EH (cell line): ENCODE results near the gene CISTR.
A peak's percentile ranks its signal among the peaks of the same experiment; 100 is the strongest.
"Not testable (repeated sequence)": the region's sequence is repeated elsewhere in the genome, so short reads cannot be mapped to it uniquely, and the experiment has no call there.

Experiments used
- DNase-seq: peaks from one replicate; pipeline ENCODE4 v3.0.0-alpha.2; 2015; ENCODE audit warnings: low read depth

Gene CISTR

GRCh38 chr12:53762793-53763192 is 11.0 kb upstream of the CISTR start:
- not testable (repeated sequence) for DNase-seq

DNA sequence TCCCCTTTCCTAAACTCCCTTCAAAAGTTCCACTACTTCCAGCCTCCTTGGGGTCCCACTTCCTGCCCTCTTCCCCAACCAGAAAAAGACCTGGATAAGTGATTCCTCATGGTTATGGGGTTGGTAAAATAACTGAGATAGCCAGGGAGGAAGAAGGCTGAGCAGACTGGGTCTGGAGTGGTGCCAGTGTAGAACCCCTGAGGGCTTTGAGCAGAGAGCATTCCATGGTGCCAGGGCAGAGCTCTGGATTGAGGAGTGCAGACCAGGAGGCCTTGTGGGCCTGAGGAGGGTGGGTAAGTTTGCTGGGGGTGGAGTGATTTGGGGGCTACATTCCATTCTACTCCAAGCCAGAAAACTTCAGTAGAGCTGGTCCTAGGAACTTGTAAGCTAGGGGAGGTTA is 9.5 kb upstream of the CISTR start:
- DNase-seq = peak; percentile 61

DNA sequence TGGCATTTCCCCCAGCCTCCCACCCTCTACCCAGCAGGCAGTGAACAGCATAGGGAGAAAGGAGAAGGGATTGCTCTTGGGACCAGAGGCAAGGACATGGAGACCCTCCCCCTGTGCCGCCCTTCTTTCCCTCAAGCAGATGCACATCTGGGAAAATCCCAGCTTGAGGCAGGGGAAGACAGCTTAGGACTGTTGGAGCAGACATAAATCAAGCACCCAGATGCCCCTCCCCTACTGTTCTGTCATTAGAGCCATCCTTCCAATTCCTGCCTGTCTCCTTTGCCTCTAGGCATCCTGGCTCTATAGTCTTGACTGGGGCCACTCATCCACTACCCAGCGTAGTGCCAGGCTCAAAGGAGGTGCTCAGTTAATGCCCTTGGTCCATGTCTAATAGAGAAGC is 7.5 kb upstream of the CISTR start:
- no peak for DNase-seq

DNA sequence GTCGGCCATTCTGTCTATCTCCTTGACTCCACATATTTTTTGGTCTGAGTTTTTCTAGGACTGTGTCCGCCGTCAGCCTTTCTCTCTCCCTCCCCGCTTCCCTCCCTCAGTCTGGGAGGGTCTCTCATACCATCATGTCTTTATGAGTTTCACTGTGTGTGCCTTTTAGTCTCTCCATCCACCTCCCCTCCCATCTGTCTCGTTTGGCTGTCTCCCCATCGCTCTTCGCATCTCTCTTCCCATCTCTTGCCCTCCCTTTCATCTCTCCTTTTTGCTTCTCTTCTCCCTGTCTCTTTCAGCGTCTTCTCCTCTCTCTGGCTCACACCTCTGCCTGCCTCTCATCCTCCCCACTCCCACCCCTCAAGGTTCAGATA is 6.9 kb upstream of the CISTR start:
- DNase-seq = no peak

- no peak for DNase-seq
These were observed 6.4 kb upstream of the CISTR start for GRCh38 chr12:53758081-53758729.

- DNase-seq = peak; percentile 67
These were observed 5.5 kb upstream of the CISTR start for GRCh38 chr12:53757101-53757770.

DNA sequence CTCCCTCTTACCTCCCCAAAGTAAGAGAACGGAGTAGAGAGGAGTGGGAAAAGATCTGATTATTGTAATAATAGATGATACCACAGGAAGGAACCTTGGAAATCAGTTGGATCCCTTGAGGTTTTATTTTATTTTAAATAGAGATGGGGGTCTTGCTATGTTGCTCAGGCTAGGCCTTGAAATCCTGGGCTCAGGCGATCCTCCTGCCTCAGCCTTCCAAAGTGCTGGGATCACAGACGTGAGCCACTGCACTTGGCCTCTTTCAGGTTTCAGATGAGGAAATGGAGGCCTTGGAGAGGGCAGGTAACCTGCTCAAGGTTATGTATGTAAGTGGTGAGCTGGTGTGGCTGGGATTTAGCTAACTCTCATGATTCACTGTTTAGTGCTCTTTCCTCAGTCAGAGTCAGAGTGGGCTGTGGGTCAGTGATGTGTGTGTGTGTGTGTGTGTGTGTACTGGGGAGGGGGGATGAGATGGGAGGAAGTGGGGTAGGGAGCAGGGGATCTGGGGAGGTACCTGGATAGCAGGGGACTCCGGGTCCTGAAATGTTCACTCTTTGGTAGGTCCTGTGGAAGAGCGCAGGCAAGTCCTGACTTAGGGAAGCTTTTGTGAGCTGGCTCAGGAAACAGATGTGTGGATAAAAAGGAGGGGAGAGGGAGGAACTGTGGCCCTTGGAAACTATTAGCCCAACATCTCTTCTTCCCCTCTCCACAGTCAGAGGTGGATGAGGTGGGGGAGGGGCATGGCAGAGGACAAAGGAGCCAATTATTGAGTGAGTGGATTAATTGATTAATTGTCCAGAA is 4.7 kb upstream of the CISTR start:
- DNase-seq = no peak

DNA sequence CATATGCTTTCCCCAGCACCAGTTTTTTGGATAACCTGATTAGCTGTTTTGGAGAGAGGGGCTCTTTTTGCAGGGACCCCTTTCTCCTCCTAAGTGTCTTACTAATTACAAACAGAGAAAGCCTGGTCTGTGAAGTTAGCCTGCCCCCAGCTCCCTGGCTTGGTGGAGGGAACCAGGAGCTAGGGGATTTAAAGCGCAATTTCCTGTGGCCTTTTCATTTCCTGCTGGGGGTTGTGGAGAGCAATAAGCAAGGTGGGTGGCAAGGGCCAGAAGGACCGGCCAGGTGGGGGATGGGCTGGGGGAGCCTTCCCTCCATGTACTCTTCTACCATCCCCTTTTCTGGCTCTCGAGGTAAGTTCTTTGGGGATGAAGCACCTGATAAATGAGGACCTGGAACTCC is 4.1 kb upstream of the CISTR start:
- DNase-seq = no peak

DNA sequence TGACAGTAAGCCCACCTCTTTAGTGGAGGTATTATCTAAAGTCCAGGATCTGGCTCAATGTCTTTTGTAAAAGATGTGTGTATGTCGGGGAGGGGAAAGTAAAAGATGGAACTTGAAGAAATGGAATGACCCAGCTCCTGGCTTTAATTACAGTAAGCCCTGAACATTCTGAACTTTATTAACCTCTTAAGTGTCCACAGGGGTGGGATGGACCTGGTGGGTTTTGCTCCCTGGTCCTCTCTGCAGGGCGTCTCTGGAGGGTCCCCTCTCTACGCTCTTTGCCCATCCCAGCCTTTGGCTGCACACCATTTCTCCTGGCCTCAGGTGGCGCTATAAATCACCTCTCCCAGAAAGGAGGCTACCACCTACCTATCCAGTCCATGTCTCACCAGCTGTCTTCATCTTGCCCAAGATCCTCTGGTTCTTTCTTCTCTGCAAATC is 3.7 kb upstream of the CISTR start:
- no peak for DNase-seq

- peak; percentile 48 for DNase-seq
These were observed 3.0 kb upstream of the CISTR start for GRCh38 chr12:53754633-53755264.

DNA sequence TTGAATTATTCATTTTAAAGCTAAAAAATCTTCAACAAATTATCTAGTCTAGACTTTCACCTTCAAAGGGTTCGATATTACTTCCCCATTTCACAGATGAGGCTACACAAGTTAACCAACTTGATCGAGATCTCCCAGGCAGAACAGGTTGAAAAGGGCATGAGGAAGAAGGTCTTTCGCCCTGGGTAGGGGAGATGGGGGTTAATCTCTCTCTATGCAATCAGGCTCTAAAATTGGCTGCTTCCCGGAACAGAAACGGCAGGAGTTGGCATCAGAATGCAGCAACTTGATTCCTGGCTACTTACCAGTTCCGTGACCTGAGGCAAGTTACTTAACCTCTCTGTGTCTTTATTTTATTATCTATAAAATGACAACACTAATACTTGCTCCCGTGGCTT is 2.4 kb upstream of the CISTR start:
- DNase-seq = no peak

DNA sequence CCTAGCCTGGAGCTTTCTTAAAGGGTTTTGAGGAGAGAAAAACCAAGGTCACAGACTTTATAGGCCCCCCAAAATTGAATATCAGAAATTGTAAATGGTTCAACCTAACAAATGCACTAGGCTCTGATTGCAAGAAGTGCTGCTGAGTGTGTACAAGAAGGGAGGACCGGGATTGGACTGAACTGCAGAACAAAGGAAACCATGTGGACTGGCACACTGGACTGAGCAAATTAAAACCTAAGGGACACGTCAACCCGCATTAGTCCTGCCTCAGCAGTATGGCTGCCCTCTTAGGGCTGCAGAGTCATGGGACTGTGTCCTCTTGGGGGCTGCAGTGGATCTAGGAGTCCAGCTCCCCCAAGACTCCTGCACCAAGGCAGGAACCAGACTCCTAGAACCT is 842 bp upstream of the CISTR start:
- no peak for DNase-seq

GRCh38 chr12:53752192-53752601 is 418 bp upstream of the CISTR start:
- no peak for DNase-seq

DNA sequence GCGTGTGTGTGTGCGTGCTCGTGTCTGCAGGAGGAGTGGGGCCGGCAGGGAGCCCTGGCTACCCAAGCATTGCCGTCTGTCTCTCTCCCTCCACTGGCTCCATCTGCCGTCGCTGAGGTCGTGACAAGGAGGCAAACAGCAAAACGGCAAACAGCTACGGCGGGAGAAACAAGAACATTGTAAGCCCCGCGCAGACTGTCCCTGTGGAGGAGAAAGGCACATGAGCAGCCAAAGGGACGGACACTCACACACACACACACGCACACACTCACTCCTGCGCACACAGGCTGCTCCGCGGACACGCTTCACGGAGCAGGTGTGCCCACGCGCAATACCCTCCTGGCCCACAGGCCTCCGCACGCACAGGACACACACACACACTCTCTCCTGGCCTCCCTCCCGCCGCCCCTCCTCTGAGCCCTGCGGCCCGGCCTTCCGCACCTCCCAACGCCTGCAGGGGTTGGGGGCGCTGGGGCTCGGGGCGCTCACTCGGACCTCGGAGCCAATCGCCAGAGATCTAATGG is 905 bp downstream of the CISTR start:
- DNase-seq = peak; percentile 19

DNA sequence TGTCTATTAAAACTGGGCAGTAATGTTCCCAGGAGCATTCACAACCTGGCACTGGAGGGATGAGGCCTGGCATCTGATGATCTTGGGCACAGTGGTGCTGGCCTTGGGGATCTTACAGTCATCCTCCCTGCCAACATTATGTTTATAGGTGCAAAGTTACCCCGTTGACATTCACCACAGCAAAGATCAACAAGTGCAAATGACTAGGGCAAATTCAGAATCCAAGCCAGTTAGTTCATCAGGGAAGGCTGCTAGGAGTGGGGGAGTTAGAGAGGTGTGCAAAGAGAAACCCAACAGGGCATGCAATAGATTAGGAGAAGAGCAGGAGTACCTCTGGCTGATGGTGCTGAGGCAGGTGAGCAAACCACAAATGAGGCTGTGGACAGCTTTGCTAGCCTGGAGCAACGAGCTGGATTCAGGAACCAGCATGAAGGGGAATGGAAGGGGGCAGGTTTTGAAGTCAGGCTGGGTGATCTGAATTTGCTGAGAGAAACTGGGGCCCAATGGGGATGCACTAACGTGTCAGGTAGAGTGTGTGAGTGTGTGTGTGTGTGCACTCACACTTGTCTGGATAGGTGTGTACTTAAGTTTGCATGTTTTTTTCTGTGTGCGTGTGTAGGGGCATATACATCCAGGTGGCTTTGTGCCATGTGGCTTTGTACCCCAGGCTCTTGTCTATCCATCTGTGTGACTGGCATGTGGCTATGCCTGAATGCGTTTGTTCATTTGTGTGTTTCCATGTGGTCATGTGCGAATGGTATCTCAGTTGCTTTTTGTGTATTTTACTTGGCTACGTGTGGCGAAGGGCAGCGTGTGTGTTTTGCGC is 1.6 kb downstream of the CISTR start:
- DNase-seq = no peak

- no peak for DNase-seq
These were observed 3.5 kb downstream of the CISTR start for GRCh38 chr12:53748072-53748840.

DNA sequence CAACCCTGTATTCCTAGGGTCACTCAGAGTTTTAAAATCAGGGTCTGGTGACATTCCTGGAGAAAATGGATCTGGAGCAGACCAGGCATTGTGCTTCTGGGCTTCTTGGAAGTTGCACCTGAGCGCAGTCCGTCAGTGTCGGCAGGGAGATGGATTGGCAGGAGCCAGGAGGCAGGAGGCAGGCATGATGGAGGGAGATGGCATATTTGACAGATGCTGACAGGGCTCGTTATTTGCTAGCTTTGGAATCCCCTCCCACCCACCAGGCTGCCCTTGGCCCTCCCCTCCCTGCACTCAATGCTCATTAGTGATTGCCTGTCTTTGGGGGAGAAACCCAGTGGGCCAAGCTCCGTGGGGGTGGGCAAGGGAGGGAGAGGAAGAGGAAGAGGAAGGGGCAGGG is 4.7 kb downstream of the CISTR start:
- no peak for DNase-seq

- peak; percentile 90 for DNase-seq
These were observed 5.1 kb downstream of the CISTR start for GRCh38 chr12:53746592-53747092.

DNA sequence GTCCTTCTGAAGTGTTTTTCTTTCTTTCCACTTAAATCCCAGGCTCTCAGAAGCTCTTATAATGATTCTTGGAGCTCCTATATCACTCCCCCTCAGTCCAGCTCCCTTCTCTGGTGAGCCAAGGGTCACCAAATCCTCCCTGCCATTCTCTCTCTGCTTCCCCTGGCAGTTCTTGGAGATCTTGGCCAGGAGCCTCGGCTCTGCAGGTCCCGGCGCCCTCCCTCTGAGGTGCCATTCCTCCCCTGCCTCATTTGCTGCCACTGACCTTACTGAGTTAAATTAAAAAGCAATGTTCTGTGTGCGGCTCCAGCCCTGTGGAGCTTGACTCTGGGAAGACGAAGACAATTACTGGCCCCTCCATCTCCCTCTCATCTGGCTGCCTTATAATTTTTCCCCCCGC is 7.0 kb downstream of the CISTR start:
- DNase-seq = no peak

DNA sequence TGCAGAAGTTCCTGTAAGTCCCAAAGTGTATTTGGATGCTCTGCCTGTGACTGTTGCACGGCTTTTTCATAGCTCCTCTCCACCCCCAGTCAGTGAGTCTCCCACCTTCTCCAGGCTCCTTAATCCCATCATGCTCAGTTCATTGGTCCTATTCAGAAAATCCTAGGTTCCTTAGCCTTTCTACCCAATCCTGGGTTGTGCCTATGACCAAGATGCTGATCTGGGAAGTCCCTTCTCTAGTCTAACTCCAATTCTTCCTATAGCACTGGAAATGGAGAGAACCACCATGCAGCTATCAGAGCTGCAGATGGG is 7.7 kb downstream of the CISTR start:
- no peak for DNase-seq
